Stimulated activated CD4-positive, alpha-beta T cell treated with anti-CD3 and anti-CD28 coated beads, Interleukin-12 subunit alpha, Interleukin-12 subunit beta, amount 100 ng/mL, for 4 hours (primary cell): ENCODE results near the gene MYOC.
"Not testable (repeated sequence)": the region's sequence is repeated elsewhere in the genome, so short reads cannot be mapped to it uniquely, and the experiment has no call there.

Experiments
- DNase-seq: peaks from one replicate; pipeline ENCODE4 v3.0.0-alpha.2; 2020

MYOC gene

DNA sequence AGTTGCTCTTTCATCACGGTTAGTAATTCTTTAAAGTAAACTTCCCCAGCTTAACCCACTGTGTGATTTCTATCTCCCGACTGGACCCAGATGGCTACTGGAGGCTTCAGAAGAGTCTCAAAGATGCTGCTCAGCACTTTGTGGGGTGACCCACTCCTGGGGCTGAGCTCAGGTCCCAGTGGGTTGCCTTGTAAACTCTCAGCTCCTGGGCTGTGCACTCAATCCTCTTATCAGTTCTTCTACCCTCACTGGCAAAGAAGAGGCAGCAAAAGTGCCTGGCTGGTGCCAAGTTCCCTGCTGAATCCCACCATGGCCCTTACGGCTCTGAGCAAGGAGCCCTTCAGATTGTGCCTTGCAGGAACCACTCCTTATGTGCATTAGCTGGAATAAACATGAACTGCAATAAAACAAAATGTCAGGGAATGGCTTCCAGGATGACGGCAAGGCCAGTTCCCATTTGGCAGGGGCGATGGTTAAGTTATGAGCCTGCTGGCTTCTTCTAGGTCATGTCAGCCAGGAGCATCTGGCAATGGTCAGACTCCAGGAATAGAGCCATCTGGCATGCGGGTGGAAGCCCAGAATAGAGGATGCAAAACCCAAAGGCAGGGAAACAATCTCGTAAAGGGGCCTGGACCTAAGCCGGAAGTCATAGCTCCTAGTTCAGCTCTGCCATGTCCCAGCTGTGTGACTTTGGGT, 6.8 kb downstream of the MYOC start:
- no peak for DNase-seq

DNA sequence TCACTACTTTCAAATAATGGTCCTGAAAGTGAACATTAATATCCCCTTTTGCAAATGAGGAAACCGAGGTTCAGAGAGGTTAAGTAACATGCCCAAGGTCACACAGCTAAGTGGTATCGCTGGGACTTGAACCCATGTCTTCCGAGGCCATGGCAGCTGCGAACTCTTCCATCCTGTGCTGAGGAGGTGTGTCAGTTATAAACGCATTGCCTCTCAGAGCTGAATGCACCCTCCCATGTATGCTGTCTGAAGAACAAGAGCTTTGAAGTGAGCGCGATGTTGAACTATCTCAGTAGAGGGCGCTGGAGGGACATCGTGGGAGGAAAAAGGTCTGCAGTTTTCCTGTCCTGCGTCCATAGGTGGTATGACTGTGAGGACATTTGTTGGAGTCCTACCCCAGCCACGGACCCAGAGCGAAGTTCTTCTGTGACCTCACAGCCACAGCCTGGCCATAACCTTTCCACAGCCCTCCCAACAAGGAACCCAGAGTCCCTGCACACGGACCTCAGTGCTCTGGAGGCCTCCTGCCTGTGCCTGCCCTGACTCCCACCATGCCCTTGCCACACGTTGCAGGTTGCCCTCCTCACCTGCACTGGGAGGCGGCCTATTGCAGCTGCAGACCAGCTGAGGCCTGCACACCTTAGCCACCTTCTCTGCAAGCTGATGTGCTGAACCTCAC, 7.5 kb downstream of the MYOC start:
- DNase-seq, result peak; percentile 46

DNA sequence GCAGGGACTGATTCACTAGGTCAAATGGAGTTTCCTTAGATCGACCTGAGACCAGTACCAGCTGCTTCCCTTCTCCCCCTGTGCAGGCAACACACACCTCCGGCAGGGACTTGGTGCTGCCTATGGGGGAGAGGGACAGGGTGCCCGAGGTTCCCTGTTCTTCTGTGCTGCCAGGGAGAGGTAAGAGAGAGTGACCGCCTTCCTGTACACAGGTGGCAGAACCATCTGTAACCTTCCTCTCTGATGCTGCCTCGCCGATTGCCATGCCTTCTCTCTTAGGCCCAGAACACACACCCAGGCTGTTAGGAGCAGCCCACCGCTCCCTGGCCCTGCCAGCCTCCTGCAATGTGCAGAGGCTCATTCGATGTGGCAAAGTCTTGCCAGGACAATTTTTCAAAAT, 9.3 kb downstream of the MYOC start:
- DNase-seq, result no peak

DNA sequence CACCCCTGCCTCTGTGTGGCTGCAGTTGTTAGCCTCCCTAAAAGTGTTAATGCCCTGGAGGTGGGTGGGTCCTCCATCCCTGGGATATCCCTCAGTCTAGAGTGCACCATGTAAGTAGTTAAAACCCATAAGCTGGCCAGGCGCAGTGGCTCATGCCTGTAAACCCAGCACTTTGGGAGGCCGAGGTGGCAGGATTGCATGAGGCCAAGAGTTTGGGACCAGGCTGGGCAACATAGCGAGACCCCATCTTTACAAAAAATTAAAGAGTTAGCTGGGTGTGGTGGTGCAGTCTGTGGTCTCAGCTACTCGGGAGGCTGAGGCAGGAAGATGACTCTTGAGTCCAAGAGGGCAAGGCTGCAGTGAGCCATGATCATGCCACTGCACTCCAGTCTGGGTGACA, 10.3 kb downstream of the MYOC start:
- DNase-seq, result no peak

DNA sequence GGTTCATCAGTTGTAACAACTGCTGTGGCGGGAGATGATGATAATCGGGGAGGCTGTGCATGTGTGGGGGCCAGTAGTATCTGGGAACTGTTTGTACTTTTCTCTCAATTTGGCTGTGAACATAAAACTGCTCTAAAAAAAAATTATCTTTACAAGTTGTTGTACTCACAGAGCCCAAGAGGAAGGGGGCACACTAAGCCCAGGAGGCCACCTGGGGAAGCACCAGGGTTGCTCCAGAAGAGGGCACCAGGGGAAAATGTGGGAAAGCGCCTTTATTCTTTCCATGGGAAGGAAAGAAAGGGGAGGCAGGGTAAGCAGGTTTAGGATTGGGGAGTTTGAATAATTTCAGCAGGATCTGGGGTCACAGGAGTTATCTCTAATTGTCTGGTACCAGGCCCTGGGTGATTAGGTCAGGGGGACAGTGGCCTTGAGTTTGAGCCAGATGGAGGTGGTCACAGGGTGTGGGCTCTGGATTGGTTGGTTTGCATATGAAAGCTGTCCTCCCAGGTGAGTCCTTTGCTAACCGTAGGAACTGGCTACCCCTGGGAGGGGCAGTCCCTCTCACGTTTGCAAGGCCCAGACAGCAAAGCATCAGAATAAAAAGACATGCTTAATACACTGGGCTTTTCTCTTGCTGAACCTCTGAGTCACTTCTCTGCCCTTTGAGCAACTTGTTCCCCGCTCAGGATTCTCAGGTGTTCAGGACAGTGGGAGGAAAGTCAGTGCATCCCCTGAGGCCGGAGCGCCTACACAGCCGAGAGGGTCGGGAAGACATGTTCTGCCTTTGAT, 11.2 kb downstream of the MYOC start:
- no peak for DNase-seq

DNA sequence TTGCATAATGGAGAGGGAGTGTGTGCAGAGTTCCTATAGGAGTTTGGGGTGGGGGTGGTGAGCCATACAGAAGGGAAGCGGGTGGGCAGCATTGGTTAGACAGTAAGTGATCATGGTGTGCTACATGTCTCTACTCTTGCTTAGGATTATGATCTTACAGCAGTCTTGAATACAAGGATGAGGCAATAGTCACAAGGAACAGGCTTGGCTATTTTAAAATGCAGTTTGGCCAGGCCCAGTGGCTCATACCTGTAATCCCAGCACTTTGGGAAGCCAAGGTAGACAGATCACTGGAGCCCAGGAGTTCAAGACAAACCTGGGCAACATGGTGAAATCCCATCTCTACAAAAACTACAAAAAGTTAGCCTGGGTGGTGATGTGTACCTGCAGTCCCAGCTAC, 12.3 kb downstream of the MYOC start:
- DNase-seq, result no peak

DNA sequence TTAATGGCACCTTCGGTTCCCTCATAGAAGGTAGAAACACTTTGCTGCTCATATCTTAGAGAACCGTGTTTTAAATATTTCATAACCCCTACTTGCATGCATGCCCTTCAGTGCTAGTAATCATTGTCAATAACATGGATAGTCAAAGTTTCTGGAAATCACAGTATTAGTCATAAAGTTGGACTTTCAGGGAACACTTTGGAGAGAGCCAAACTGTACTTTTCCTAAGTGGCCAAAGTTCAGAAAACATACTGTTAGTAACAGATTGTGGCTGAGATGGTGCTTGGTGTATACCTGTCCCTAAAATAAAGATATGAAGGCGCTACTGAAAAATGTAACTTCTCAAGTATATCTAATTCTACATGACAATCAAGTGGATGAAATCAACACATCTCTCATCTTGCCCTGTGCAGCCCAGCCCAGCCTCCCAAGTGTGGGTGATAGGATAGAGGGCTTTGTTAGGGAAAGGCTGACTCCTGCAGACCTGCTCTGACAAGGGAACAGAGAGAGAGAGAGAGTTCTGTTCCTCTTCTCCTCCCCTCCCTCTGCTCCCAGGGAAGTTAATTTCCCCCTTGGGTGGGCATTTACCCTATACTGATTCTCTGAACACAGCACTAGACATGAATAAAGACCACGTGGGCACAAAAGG, 14.4 kb downstream of the MYOC start:
- no peak for DNase-seq

DNA sequence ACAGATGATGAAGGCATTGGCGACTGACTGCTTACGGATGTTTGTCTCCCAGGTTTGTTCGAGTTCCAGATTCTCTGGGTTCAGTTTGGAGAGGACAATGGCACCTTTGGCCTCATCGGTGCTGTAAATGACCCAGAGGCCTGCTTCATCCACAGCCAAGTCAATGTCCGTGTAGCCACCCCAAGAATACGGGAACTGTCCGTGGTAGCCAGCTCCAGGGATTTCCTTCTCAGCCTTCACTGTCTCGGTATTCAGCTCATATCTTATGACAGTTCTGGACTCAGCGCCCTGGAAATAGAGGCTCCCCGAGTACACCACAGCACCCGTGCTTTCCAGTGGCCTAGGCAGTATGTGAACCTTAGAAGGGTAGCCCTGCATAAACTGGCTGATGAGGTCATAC, 16.3 kb downstream of the MYOC start:
- DNase-seq, result no peak

DNA sequence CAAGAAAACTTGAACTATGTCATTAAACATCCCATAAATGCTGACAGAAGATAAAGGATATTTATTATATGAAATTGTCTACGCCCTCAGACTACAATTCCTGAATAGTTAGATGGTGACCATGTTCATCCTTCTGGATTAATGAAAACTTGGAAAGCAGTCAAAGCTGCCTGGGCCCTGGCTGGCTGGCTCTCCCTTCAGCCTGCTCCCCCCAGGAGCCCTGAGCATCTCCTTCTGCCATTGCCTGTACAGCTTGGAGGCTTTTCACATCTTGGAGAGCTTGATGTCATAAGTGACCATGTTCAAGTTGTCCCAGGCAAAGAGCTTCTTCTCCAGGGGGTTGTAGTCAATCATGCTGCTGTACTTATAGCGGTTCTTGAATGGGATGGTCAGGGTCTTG, 16.8 kb downstream of the MYOC start:
- DNase-seq, result no peak

DNA sequence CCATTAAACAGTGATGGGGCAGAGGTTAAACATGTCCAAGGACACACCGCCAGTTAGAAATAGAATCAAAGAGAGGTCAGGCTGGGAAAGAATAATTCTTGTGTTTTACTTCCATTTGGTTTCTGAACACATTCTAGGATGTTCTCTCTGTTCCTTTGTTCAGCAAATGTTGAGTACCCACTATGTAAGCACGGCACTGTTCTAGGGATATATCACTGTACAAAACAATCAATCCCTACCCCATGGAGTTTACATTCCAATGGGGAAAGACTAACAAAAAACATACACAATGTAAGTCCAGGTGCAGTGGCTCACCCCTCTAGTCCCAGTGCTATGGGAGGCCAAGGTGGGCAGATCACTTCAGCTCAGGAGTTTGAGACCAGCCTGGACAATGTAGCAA, 24.3 kb downstream of the MYOC start:
- DNase-seq, result no peak

DNA sequence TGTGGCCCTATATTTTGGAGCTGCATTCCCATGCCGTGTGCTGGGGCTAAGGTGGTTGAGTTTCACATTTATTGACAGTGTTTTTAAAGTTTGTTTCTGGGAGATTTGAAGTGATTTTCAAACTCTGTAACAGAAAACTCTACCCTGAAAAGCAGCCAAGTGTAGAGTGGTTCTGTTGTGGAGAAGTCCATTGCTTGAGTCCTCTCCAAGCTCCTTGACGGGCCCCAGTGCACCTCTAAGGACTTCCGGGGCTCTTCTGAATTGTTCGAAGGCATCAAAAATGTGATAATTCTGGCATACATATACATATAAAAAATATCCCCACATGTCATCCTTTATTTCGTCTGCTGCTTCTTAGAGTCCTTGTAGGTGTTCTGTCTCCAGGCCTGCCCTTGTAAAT, 25.5 kb downstream of the MYOC start:
- DNase-seq, result no peak

DNA sequence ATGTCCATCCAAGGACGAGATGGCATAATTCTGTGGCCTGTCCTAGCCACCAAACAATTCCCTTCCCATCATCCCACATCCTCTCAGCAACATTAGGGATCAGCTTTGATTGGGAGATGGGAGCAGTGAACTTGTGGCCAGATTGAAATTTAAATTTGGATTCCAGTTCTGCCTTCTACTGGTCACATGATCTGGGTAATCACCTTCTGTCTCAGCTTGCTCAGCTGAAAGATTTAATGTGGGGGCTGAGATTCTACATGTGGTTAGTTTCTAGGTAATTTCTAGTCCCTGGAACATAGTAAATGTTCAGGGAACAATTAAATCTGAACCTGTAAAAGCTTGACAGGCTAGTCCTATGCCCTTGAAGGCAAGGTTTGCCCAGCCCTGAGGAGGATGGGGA, 27.3 kb downstream of the MYOC start:
- DNase-seq, result no peak

DNA sequence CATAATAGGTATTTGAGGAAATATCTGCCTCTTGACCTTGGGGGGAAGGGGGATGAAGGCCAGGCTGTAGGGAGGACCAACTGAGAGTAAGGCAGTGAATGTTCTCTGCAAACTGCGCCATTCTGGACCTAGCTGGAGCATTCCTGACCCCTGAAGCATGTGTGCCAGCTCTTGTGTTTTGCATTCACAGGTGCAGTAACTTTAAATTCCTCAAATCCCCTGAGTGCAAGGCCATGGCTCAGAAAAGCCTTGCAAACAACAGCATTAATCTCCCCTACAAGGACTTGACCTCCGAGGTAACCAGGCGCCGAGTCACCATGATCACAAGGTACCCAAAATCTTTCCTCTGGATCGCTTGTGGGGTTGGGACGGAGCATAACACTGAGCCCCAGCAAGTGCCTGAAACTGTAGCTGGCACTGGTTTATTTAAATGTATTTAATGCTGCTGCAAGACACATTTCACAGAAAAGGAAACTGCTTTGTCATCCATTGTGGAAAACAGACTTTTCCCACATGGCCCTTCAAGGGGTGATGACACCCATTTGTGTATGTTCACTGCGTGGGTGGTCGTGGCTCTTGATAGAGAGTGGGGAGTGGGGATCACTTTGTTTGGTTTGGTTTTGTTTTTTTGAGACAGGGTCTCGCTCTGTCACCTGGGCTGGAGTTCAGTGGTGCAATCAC, 28.7 kb downstream of the MYOC start:
- no peak for DNase-seq

DNA sequence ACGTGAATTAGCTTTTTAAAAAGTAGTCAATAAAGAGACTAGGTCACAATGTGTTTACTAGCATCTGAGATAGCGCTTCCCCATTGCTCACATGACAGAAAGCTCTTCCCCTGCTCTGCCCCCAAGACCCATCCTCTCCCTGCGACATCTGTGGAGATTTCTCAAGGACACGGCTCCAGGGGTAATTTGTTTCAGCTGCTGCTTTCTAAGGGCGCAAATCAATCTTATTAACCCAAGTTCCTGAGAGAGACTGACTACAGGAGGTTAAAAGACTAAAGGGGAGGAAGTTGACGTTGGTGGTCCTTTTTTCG, 30.4 kb downstream of the MYOC start, which contains the start of gene MYOCOS:
TSS of gene MYOCOS (plus strand) at position 92 of the 311 bp plus-strand sequence. CDS start 1,641 bp downstream, outside the sequence.
- no peak for DNase-seq

DNA sequence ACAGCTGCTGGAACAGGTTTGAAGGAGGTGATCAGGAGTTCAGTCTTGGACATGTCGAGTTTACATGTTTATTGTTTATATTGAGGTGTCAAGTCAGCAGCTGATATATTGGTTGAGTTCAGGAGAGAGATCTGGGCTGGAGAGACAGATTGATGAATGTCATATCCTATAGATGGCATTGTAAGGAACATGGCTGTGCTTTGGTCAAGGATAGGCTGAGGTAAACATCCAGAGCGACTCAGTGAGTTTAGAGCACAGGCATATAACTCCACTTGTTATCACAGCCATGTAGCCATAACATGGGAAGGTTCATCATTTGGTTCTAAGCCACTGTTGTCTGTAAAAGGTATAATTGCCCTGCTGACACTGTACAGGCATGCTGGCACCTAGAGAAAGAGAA, 35.9 kb downstream of the MYOC start:
- no peak for DNase-seq

DNA sequence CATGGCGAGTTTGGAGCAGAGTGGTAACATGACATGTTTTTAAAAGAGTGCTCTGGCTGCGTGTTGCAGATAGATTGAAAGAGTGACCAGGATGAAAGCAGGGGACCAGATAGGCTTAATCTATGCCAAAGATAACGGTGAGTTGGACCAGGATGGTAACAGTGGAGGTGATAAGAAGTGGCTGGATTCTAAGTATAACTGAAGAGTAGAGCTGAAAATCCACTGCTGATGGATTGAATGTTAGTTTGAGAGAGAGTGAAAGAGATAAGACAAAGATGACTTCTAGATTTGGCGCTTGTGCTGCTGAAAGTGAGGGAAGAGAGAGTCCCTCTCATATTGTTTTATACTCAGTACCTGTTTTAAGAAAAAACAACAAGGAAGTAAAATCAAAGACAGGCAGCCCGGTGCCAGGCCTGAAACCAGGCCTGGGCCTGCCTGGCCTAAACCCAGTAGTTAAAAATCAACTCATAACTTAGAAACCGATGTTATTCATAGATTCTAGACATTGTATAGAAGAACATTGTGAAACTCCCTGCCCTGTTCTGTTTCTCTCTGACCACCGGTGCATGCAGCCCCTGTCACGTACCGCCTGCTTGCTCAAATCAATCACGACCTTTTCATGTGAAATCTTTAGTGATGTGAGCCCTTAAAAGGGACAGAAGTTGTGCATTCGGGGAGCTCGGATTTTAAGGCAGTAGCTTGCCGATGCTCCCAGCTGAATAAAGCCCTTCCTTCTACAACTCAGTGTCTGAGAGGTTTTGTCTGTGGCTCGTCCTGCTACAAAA, 37.2 kb downstream of the MYOC start:
- DNase-seq, result not testable (repeated sequence)

DNA sequence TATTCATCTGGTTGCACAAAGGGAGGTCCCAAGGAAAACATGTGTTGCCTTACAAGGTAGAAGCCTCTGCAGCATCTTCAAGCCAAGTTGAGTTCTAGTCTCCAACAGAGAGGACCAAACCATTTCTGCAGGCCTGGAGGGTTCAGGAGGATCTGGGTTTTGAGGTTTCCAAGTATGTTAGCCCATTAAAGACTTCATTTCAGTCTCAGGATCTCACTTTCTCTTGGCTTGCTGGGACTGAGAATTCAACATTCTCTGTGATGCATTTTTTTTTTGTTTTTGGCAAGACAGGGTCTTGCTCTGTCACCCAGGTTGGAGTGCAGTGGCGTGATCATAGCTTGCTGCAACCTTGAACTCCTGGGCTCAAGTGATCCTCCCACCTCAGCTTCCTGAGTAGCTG, 39.2 kb downstream of the MYOC start:
- DNase-seq, result no peak

DNA sequence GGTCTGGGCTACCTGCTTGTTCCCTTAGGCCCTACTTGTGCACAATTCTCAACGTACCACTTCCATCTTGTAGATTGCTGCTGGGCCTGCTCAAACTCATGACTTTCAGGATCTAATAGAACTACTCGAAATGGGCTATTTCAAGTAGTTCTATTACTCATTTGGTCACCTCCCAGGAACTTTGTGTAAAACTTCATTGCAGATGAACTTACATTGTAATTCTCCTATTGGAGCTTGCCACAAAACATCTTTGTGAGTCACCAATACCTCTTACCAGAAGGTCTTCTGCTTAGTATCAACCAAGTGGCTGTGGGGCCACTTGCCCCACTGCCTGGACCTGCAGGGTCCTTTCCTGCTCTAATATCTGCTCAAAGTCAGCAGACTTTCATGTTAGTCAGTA, 41.2 kb downstream of the MYOC start:
- no peak for DNase-seq

DNA sequence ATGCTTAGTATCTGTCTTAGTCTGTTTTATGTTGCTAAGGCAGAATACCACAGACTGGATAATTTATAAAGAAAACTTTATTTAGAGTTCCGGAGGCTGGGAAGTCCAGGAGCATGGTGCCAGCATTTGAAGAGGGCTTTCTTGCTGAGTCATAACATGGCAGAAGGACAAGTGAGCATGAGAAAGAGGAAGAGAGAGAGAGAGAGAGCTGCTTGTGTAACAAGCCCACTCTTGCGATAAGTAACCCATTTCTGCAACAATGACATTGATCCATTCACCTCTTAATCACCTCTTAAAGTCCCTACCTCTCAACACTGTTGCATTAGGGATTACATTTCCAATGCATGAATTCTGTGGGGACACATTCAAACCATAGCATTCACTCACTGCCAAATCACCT, 42.1 kb downstream of the MYOC start:
- DNase-seq, result no peak

DNA sequence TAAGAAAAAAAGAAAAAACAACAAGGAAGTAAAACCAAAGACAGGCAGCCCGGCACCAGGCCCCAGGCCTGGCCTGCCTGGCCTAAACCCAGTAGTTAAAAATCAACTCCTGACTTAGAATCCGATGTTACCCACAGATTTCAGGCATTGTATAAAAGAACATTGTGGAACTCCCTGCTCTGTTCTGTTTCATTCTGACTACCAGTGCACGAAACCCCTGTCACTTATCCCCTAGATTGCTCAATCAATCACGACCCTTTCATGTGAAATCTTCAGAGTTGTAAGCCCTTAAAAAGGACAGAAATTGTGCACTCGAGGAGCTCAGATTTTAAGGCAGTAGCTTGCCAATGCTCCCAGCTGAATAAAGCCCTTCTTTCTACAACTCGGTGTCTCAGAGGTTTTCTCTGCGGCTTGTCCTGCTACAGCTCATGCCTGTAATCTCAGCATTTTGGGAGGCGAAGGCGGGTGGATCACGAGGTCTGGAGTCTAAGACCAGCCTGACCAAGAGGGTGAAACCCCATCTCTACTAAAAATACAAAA, 46.0 kb downstream of the MYOC start:
- no peak for DNase-seq

DNA sequence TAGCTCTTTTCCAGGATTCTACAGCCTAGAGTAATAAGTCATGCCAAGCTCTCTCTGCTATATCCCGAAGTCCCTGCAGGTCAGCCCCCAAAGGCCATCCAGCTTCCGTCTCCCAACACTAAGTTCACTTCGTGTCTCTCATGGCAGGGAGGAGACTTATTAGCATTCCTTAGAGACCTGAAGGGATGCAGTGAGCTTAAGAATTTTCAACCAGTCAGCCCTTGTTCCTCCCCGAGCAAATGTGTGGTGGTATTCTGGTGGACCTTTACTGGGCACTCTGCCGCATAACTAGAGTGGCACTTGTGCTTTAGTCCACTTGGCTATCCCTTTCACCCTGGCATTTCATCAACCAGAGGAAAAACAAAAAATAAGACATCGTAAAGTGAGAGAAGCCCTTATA, 49.4 kb downstream of the MYOC start:
- not testable (repeated sequence) for DNase-seq

DNA sequence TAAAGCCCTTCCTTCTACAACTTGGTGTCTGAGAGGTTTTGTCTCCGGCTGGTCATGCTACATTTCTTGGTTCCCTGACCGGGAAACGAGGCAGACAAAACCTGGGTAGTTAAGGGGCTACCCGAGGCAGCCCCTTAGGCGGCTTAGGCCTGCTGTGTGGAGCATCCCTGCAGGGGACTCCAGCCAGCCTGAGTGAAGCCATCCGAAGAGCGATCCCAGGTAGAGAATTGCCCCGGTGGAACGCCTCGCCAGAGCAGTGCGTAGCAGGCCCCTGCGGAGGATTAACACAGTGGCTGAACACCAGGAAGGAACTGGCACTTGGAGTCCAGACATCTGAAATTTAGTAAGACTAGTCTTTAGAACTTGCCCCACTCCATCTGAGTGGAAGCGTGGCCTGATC, 51.6 kb downstream of the MYOC start:
- DNase-seq, result no peak
